GM18508 (cell line): Measurements from ENCODE around the gene DNAJB13.

ENCODE experiments used
- ATAC-seq: cut with Tn5 transposase; IDR thresholded peaks from one replicate; pipeline ENCODE4 v1.9.1; 2021; ENCODE audit warnings: moderate number of reproducible peaks; ENCODE audit not compliant: insufficient read depth, unreplicated experiment

DNAJB13 gene

GRCh38 chr11:73949246-73949645, 1.6 kb upstream of the DNAJB13 start:
- ATAC-seq, result no peak

- ATAC-seq, result no peak
These were observed 914 bp upstream of the DNAJB13 start for GRCh38 chr11:73949912-73950311.

- ATAC-seq, result no peak
These were observed 971 bp downstream of the DNAJB13 start for GRCh38 chr11:73951797-73952196.

GRCh38 chr11:73956876-73957653, 6.2 kb downstream of the DNAJB13 start:
- no peak for ATAC-seq

- ATAC-seq, result no peak
These were observed 7.0 kb downstream of the DNAJB13 start for GRCh38 chr11:73957654-73958361.

DNA sequence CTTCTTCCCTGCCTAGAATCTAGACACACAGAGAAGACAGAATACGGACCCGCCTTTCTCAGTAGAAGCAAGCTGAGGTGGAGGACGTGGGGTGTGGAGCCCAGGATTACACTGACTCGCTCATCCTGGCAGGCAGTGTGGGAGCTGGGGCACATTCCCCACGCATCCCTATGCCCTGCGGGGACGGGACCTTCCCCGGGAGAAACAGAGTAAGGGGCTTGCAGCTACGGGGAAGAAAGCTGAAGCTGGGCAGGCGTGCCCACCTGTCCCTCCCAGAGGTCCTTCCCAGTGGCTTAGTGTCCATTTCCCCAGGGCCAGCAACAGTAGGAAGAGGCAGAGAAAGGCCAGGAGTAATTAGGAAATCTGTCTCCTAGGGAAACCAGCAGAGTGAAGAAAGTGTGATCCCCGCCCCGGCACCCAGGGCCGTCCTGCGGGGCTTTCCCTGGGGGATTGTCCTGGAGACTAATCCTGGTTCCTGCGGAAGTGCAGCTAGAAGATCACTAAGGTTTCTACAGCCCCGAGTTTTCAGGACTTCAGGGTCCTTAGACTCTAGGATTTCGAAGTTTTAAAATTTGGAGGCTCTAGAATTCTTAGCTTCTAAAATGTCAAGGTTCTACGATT, 7.8 kb downstream of the DNAJB13 start:
- ATAC-seq, result no peak

DNA sequence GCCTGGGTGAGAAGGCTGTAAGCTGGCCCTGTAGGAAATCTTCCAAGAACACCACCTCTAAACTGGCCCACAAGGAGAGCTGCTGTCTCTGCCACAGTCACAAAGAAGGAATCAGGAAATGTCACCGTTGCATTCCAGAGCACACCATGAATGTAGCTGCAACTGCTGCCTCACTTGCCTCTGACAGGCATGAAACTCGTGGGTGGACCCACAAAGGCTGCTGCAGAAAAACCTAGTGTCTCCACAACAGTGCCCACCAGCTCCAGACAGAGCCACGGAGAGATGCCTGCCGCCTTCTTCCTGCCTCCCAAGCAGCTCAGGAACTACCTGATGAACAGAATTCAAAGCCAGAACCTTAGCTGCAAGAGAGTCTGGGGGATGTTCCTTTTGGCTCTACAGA, 10.5 kb downstream of the DNAJB13 start:
- ATAC-seq, result no peak

- no peak for ATAC-seq
These were observed 11.4 kb downstream of the DNAJB13 start for GRCh38 chr11:73962101-73962705.

DNA sequence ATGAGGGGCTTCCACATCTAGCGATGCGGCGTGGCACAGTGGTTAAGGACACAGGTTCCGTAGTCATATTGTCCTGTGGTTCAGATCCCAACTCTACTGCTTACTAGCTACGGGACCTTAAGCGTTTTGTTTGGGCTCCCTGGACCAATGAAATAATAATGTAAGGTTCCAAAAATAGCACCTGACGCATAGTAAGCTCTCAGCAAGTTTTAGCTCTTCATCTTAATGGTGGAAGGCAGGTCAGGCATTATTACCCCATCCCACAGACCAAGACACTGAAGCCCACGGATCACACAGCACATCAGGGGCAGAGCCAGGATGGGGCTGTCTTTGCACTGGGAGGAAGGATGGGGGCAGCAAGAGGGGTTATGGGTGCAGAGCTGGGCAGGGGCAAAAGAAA, 13.0 kb downstream of the DNAJB13 start:
- no peak for ATAC-seq

- ATAC-seq, result no peak
These were observed 14.4 kb downstream of the DNAJB13 start for GRCh38 chr11:73965076-73965763.

GRCh38 chr11:73965764-73966121, 14.9 kb downstream of the DNAJB13 start:
- ATAC-seq, result no peak

- no peak for ATAC-seq
These were observed 17.6 kb downstream of the DNAJB13 start for GRCh38 chr11:73968356-73968966.

DNA sequence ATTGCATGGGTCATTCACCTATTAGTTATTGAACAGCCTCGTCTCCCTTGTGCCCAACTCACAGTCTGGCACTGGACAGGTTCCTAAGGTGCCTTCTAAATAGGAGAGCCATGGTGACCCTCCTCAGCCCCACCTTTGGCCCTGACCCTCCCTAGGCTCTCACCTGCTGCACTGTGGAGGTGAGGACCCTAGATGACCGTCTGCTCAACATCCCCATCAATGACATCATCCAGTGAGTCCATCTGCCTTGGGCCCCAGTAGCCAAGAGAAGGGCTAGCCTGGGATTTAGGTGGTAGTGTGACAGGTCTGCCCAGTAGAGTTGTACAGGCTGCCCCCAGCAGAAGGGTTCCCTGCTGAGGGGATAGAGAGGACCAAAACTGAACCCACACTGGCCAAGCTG, 18.3 kb downstream of the DNAJB13 start:
- ATAC-seq, result no peak

DNA sequence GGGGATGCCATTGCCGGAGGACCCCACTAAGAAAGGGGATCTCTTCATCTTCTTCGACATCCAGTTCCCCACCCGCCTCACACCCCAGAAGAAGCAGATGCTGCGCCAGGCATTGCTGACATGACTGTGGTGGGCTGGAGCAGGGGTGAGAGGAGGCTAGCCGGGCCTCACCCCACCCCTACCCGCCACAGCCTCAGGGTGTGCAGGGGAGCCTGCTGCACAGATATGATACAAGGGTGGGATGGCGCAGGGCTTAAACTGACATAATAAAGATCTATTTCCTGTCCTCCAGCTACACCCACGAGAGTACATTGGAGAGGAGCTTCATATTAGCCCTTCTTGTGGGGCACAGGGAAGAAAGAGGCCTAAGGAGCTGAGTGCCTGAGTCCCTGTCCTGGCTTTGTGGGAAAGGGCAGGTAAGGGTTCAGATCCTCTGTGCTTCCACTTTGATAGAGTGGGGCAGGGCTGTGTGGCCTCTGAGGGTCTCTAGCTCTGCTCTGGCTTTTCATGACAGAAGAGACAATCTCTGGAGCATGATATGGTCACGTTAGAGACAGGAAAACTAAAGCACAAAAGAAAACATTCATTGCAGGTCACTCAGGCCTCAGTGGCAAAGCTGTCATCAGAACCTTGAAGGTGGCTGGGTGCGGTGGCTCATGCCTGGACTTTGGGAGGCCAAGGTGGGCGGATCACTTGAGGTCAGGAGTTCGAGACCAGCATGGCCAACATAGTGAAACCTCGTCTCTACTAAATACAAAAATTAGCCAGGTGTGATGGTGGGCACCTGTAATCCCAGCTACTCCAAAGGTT, 19.4 kb downstream of the DNAJB13 start:
- no peak for ATAC-seq

GRCh38 chr11:73971175-73971719, 20.4 kb downstream of the DNAJB13 start:
- no peak for ATAC-seq

GRCh38 chr11:73972187-73972586, 21.4 kb downstream of the DNAJB13 start:
- no peak for ATAC-seq

- no peak for ATAC-seq
These were observed 22.0 kb downstream of the DNAJB13 start for GRCh38 chr11:73972620-73973449.
